GM18868 (cell line): ENCODE data around the gene ZNF644.

Source experiments
- ATAC-seq: cut with Tn5 transposase; IDR thresholded peaks from one replicate; pipeline ENCODE4 v1.9.1; 2021; ENCODE audit warnings: mild to moderate bottlenecking, moderate library complexity; ENCODE audit not compliant: unreplicated experiment

The ZNF644 gene

GRCh38 chr1:91022518-91022929 lies 689 bp upstream of the ZNF644 start:
- ATAC-seq = no peak

DNA sequence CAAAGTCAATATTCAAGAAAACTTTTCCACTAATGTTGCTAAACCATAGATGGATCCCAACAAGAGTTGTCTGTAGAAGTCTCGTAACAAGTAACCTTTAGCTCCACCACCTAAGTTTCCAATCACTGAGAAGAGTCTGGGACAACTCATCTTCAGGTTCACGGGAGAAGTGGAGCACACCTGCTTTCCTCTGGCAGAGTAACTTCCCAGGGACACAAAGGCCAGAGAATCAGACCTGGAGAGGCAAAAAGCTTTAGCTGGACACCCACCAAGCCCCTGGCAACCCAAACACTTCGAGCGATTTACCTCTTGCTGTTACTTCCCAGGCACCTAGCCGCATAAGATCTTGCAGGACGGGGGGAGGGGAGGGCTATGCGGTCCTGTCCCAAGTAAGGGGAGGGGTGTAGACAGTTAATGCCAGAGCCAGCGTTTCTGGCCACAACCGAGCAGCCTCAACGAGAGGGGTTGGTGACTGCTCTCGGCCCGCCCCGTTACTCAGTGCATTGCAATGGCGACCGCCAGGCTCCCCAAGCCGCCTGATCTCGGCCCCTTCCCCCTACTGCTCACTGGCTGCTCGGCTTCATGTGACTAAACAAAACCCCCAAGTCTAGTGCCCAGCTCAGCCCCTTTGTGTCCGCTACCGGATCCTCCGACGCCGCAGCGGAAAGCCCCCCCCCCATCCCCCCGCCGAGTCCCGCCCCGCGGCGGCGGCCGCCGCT lies 709 bp downstream of the ZNF644 start:
- ATAC-seq = peak; percentile 58

DNA sequence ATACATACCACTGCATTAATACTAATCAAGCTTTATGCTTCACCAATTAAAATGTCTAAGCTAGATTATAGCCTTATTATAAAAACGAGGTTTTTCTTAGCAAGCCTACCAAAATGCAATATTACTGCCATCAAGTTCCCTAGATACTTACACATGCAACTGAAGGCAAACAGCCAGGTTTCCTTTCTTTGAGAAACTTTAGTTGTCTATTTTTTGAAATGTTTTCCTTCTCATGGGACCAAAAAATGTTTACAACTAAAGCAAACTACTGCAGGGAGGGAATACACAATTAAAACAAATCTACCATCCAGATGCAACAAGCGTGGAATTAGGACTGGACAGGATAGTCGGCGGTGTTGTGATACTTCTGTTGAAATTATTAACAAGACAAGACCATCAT lies 1.3 kb downstream of the ZNF644 start:
- no peak for ATAC-seq

DNA sequence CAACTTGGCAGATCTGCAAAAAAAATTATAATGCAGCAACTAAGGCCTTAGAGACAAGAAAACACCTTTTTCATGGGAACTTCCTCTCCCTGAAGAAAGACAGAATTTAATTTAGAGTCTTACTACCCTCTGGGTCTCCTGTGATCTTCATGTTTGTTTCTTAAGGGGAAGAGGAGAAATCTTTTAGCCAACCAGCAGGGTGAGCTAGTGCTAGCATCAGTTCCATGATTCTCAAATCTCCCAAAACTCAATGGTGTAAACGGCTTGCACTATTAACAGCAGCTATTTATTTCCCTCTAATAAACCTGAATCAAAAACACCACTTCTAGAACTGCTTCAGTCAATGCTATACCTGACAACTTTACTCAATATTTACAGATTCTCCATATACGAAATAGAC lies 3.8 kb downstream of the ZNF644 start:
- no peak for ATAC-seq

DNA sequence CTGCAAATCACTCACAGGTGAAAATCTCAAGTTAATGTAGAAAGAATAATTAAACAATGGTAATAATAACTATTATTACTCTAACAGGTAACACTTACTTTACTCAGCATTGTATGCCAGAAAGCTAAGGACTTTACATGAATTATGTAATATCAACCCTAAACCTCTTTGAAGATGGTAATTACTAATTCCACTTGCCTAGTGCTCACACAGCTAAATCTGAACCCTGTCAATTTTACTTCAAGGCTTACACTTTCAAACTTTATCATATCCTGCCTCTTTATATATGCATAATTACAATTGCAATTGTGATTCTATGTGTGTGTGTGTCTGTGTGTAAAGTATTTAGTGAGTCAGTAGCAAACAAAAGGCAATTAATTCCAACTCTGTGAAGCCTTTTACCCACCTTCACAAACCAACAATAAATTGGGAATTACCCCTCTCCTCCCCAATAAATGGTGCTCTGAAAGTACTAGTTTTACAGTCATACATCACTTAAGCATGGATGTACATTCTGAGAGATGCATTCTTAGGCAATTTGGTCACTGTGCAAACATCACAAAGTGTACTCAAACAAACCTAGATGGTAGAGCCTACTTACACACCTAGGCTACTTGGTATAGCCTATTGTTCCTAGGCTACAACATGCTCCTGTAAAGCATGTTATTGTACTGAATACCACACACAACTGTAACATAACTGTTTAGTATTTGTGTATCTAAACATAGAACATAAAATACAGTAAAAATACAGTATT lies 5.9 kb downstream of the ZNF644 start:
- peak; percentile 38 for ATAC-seq

GRCh38 chr1:91015358-91015780 lies 6.5 kb downstream of the ZNF644 start:
- peak; percentile 40 for ATAC-seq

GRCh38 chr1:91014475-91014874 lies 7.4 kb downstream of the ZNF644 start:
- ATAC-seq = no peak

- ATAC-seq = no peak
Measured at GRCh38 chr1:91013302-91013701, 8.5 kb downstream of the ZNF644 start.

GRCh38 chr1:91012196-91012595 lies 9.6 kb downstream of the ZNF644 start:
- ATAC-seq = no peak

DNA sequence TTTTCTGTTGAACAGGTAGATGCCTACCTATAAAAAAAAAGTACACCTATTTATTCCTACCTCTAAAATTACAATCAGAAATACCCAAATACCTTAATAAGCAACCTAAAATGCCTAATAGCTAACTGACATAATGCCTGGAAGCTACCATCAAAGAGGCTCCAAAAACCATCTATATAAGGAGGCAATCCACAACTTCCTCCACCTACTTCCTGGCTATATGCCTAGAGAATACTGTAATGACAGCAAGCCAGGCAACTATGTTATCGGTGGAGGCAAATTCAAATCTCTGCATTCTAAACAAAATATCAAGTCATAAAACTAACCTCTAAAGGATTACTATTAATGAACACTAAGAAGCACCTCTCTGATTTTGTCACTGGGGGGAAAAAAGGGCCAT lies 10.1 kb downstream of the ZNF644 start:
- no peak for ATAC-seq

DNA sequence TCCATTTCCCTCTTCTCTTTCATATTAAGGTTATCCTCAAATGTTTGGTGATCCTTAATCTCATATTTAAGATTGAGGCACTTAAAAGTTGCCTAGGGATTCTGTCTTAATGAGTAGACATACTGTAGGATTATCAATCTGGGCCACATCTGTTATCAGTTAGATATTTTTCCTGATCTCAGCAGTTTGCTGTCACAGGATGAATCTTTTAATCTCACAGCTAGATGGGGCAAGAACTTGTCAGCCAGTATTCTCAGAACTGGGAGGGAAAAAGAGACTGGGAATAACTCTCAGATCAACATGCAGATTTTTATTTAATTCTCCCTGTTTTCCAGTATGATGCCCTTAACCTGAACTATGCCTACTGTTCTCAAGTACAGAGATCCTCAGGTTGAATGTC lies 14.0 kb downstream of the ZNF644 start:
- no peak for ATAC-seq

- no peak for ATAC-seq
Measured at GRCh38 chr1:91007092-91007491, 14.7 kb downstream of the ZNF644 start.

GRCh38 chr1:91006113-91006908 lies 15.5 kb downstream of the ZNF644 start:
- no peak for ATAC-seq

DNA sequence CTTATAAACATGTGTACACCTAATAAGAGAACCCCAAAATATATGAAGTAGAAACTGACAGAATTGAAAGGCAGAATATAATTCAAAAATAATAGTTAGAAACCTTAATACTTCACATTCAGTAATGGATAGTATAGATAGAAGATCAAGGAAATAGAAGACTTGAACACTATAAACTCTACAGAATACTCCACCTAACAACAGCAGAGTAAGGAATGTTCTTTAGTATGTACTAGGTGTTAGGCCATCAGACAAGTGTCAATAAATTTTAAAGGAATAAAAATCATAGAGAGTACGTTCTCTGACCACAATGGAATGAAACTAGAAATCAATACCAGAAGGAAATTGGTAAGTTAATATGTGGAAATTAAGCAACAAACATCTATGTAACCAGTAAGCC lies 16.6 kb downstream of the ZNF644 start:
- ATAC-seq = no peak

GRCh38 chr1:91004145-91004544 lies 17.7 kb downstream of the ZNF644 start:
- ATAC-seq = no peak

GRCh38 chr1:90996742-90997413 lies 25.0 kb downstream of the ZNF644 start:
- no peak for ATAC-seq

GRCh38 chr1:90995311-90995894 lies 26.4 kb downstream of the ZNF644 start:
- no peak for ATAC-seq

- ATAC-seq = no peak
Measured at GRCh38 chr1:90994461-90994860, 27.4 kb downstream of the ZNF644 start.

- ATAC-seq = no peak
Measured at GRCh38 chr1:90993245-90993644, 28.6 kb downstream of the ZNF644 start.

GRCh38 chr1:90990779-90991178 lies 31.1 kb downstream of the ZNF644 start:
- ATAC-seq = no peak

DNA sequence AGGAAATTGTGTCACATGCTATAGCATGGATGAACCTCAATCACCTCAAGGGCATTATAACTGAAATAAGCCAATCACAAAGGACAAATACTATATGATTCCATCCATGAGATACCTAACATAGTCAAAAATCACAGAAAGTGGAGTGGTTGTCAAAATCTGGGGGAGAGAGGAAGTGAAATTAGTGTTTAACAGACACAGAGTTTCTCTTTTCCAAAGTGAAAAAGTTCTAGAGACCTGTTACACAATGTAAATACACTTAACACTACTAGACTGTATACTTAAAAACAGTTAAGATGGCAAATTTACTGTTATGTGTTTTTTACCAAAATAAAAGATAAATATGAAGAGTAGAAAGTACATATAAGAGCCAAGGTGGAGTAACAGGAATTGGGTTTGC lies 31.8 kb downstream of the ZNF644 start:
- ATAC-seq = peak; percentile 84
